Renal pelvis (tissue), 4 donors: Measurements from ENCODE around the gene DEF6. TPM values are rescaled to one million over a fixed set of nuclear protein-coding genes. Genes with fewer than 3 reads are reported as not detected.

ENCODE experiments used
- DNase-seq: peaks from one replicate; pipeline ENCODE4 v3.0.0-alpha.2; 2013
- polyA plus RNA-seq, 3 donors: library from polyadenylated mRNA; unstranded; fragments of 120-200 nt; gene quantifications; one replicate each; pipeline ENCODE4 v1.2.1, GENCODE V29; 2013; ENCODE audit not compliant: insufficient read length in 3 of 3

The DEF6 gene
- polyA plus RNA-seq, 3 donors = 4.5 to 5.7 (median 4.7) TPM

DNA sequence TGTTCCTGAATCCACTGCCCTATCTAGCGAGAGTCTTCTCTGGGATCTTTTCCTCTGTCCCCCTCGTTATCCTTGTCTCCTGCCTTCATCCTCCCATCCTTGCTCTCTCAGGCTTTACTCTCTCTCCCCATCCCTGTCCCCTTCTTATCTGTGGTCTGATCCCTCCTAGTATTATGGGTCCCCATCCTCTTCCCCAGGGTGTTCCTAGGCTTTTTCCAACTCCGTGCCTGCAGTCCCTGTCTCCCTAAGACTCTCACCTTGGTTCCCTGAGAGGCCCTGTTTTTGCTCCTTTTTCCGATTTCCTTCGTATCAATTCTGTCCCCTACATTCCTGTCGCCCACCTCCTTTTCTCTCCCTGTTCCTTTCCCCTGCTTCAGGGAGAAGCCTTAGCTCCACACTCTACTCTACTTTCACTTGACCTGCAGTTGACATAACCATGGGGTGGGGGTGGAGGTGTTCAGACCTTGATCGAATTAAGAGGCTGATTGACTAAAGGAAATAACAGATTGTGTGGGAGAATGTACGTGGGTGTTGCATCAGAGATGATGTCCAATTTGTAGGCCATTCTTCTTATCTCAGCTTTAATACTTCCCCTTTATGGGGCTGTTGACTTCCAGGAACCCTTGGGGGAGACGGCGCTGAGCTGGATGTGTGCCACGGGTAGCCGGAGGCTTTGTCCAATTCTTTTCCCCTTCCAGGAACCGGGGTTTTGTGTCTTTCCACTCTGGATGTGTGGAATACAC lies 45.6 kb downstream of the DEF6 start:
- DNase-seq = no peak

- DNase-seq = no peak
Observed at GRCh38 chr6:35343835-35344550, 46.4 kb downstream of the DEF6 start.

DNA sequence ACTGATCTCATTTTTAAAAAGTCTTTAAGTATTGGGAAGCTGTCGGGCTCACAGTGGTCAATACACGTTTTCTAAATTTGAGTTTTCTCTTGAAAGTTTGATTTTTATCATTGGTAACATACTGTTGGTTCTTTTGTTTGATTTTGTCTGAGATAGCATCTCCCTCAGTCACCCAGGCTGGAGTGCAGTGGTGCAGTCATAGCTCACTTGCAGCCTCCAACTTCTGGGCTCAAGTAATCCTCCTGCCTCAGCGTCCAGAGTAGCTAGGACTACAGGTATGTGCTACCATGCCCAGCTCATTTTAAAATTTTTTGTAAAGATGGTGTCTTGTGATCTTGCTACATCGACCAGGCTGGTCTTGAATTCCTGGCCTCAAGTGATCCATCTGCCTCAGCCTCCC lies 53.8 kb downstream of the DEF6 start:
- no peak for DNase-seq

- DNase-seq = no peak
Observed at GRCh38 chr6:35352735-35353134, 55.1 kb downstream of the DEF6 start.

- DNase-seq = no peak
Observed at GRCh38 chr6:35354361-35355135, 56.9 kb downstream of the DEF6 start.

DNA sequence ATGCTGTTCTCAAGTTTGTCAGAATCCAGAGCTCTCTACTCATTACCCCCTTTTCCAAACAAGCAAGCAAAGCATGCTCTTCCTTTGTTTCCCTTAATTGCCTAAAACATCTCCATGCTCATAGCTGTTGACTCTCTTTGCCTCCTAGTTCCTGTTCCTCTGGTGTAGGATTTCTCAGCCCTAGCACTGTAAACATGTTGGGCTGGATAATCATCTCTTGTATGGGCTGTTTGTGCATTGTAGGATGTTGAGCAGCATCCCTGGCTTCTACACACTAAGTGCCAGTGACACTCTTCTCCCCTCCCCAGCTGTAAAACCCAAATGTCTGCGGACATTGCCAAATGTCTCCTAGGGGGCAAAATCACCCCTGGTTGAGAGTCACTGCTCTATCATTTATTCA lies 58.8 kb downstream of the DEF6 start:
- no peak for DNase-seq

GRCh38 chr6:35357677-35358076 lies 60.1 kb downstream of the DEF6 start:
- no peak for DNase-seq

- DNase-seq = no peak
Observed at GRCh38 chr6:35358086-35358485, 60.5 kb downstream of the DEF6 start.

DNA sequence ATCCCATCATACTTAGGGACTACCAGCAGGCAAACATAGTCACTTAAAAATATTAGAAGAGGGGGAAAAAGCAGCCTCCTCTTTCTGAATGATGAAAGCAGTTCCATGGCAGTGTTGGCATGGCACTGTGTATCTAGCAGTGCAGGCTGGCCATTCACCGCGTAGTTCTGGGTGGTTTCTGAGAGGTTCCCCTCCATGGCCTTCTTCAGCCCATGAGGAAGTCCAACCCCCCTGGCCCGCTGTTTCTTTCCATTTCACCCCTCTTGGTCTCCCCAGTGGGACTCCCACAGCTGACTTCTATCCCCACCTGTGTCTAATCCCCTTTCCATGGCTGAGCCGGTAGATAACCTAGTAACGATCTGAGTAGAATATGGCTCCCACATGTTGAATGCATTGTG lies 61.7 kb downstream of the DEF6 start:
- DNase-seq = no peak

- no peak for DNase-seq
Observed at GRCh38 chr6:35359744-35360348, 62.2 kb downstream of the DEF6 start.

- DNase-seq = no peak
Observed at GRCh38 chr6:35360349-35361138, 62.9 kb downstream of the DEF6 start.

- DNase-seq = no peak
Observed at GRCh38 chr6:35362200-35362599, 64.6 kb downstream of the DEF6 start.

DNA sequence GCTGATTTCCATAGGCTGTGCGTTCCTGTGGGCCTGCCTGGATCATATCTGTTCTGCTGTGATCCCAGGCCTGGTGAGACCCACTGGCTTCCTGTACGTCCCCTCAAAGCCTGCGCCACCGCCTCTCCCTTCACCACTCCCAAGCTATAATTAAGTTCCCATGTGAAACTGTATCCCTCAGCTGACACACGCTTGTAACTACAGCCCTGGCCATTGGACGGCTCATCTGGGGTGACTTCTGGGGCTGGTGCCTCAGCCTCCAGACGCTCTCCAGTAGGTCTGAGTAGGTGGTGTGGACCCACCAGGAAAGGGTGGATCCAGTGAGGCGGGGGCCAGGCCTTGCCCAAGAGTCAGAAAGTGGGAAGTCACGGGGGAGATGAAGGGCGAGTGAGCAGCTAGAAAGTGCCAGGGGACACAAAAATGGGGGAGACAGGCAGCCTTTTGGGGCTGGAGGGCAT lies 65.7 kb downstream of the DEF6 start:
- peak; percentile 73 for DNase-seq

DNA sequence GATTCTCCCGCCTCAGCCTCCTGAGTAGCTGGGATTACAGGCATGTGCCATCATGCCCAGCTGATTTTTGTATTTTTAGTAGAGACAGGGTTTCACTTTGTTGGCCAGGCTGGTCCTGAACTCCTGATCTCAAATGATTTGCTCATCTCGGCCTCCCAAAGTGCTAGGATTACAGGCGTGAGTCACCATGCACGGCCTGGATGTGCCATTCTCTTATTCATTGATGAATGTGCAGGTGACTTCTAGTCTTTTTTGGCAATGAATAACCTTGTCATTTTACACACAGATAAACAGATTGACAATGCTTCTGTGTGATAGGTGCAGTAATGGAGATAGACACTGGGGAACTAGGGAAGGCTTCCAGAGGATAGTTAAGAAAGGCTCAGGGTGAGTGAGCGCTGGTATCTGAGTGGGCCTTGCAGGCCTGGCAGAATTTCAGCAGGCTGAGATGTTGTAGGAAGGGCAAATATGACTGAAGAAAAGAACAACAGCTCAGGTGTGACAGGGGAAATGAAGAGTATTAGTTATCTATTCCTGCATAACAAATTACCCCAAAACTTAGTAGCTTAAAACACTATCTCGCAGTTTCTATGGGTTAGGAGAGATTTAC lies 68.1 kb downstream of the DEF6 start:
- no peak for DNase-seq

DNA sequence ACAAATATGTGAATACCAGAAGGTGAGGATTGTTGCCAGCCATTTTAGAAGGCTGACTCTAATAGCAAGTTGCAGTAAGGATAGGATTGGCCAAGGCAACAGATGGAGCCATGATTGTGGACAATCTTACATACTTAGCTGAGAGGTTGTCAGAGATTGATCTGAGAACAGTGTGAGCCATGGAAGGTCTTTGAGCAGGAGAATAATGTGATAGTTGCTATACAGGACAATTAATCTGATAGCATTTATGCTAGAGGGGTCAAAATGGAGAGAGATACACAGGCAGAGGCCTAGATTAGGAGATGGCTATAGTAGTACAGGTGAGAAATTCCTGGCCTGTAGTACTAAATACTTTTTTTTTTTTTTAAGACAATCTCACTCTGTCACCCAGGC lies 68.6 kb downstream of the DEF6 start:
- DNase-seq = no peak

DNA sequence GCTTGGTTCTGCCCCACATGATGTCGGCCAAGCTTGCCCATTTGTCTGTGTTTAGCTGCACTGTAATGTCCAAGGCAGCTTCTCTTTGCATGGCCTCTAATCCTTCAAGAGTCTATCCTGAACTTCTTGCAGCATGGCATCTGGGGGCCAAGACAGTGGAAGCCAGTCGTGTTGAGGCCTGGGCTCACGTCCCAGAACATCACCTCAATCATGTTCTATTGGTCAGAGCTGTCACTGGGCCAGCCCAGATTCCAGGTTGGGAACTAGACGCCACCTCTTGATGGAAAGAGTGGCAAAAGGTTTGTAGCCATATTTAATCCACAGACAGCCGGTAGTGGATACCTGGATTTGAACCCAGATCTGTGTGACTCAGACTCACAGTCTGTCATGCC lies 70.0 kb downstream of the DEF6 start:
- DNase-seq = no peak

DNA sequence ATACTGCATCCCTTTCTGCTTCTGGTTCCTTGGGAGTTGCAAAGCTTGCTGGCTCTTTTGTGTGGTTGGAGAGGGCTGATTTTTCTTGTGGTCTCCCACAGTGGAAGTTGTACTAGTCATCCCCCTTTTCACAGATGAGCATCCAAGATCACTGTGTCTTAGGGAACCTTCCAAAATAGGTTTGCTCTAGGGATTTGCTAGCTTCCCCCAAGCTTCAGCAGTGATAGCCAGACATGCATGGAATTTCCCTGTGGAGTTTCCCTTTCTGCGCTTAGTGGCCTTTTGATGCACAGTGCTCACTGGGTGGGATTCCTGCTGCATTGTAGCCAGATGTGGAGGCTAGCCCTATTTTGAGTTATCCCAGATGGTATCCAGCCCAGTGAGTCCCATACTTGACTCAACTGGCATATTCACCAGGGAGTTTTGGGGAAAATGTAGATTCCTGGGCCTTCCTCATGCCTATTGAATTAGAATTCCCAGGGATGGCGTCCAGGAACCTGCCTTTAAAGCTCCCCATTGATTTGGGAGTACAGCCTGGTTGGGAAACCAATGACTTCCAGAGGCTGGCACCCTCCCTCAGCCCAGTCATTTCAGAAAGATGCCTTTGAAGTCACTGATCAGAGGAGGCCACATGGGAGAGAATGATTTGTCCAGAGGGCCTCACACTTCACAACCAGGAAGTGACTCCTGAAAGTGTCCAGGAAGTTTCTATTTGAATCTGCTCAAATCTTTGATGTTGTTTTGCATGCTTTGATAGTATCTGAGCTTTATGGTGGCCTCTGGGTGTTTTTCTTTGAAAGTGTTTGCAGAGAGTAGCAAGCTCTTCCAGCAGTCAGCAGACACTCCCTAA lies 70.6 kb downstream of the DEF6 start:
- no peak for DNase-seq

DNA sequence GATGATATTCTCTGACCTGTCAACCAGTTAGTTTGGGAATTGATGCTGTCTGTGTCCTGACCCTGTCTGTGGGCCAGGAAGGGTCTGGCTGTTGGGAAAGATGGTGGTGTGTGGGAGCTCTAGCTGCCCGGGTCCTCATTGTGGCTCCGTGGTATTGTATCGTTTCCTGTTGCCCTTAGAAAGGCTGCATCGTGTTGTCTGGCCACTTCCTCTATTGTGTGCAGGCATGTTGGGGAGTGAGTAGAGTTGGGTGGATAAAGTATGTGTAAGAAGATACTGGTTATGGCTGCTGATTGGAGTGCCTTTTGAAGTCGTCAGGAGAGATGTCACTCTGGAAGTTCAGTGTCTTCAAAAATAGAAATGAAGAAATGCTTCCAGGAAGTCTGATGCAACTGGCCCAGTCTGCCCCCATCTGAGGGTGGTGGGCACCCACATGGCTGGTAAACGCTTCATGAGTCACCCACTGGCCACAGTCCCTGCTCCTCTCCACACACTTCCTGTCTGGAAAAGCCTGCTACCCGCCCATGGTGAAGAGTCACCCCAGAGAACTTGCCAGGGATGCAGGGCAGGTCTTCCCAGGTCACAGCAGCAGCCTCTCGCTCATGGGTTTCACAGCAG lies 72.6 kb downstream of the DEF6 start:
- DNase-seq = no peak

DNA sequence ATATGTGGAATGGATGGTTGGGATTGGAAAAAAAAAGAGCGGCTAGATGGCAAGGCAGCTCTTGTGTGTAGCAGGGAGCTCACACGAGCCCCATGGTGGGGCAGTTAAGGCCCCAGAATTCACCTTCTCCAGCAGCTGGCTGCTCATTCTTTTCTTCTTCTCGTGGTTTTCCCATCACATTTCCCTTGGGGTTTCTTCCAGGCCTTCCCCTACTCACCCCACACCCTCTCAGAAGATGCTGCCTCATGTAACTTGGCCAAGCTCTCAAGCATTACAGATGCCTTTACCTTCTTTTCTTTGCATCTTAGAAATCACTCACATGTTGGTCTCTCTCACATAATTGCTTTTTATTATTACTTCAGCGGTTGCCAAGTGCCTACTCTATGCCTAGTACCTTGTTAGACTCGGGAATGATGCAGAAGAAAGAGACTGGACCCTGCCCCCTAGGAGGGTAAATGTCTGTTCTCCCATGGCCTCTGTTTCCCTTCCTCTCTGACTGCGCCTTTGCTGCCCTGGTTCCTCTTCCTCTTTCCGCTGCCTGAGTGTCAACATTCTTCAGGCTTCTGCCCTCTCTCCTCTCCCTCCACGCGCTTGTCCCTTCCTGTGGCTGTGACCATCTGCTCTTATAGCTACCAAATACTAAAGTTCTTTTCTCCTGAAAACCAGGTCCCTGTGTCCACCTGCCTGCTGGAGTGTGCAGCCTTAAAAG lies 73.3 kb downstream of the DEF6 start:
- no peak for DNase-seq
